H9 (cell line): ENCODE data around the gene CACNA1D. TPM values are rescaled to one million over a fixed set of nuclear protein-coding genes. Genes with fewer than 3 reads are reported as not detected.

Experiments
- DNase-seq: peaks from one replicate; pipeline ENCODE4 v3.0.0-alpha.2; 2017
- H2AFZ ChIP-seq: one replicate; pipeline ENCODE4 v1.6.1; 2013; ENCODE audit warnings: mild to moderate bottlenecking, low read length, control low read depth, moderate library complexity
- H2AK5ac ChIP-seq: 2 replicates; pipeline ENCODE4 v1.6.1; 2013; ENCODE audit warnings: low read length, control low read depth, mixed read lengths; ENCODE audit not compliant: insufficient read length
- H2BK120ac ChIP-seq: one replicate; pipeline ENCODE4 v1.6.1; 2013; ENCODE audit warnings: low read depth, mild to moderate bottlenecking, low read length, control low read depth, inconsistent platforms; ENCODE audit not compliant: poor library complexity, severe bottlenecking
- H2BK12ac ChIP-seq: 2 replicates; pipeline ENCODE4 v1.6.1; 2013; ENCODE audit warnings: low read length, control low read depth, mixed read lengths, low read depth; ENCODE audit not compliant: insufficient read length
- H2BK15ac ChIP-seq: 2 replicates; pipeline ENCODE4 v1.6.1; 2013; ENCODE audit warnings: low read depth, low read length, control low read depth
- H2BK20ac ChIP-seq: one replicate; pipeline ENCODE4 v1.6.1; 2013; ENCODE audit warnings: low read depth, mild to moderate bottlenecking, low read length, control low read depth, inconsistent platforms; ENCODE audit not compliant: poor library complexity, severe bottlenecking
- H2BK5ac ChIP-seq: 2 replicates; pipeline ENCODE4 v1.6.1; 2013; ENCODE audit warnings: low read length, control low read depth, mixed read lengths; ENCODE audit not compliant: insufficient read length
- H3K14ac ChIP-seq: 2 replicates; pipeline ENCODE4 v1.6.1; 2013; ENCODE audit warnings: low read length, control low read depth; ENCODE audit not compliant: insufficient read depth
- H3K18ac ChIP-seq: 2 replicates; pipeline ENCODE4 v1.6.1; 2013; ENCODE audit warnings: low read depth, mild to moderate bottlenecking, mixed read lengths, low read length, control low read depth; ENCODE audit not compliant: insufficient read length
- H3K23ac ChIP-seq: 2 replicates; pipeline ENCODE4 v1.6.1; 2013; ENCODE audit warnings: low read length, control low read depth, mixed read lengths, low read depth; ENCODE audit not compliant: insufficient read length
- H3K23me2 ChIP-seq: 2 replicates; pipeline ENCODE4 v1.6.1; 2013; ENCODE audit warnings: low read depth, mild to moderate bottlenecking, mixed read lengths, low read length, control low read depth; ENCODE audit not compliant: insufficient read length, poor library complexity, severe bottlenecking
- H3K27ac ChIP-seq: 2 replicates; pipeline ENCODE4 v1.5.1; 2013; ENCODE audit warnings: low read length, control low read depth, mixed read lengths, low read depth; ENCODE audit not compliant: insufficient read length
- H3K27me3 ChIP-seq: 2 replicates; pipeline ENCODE4 v1.6.1; 2013; ENCODE audit warnings: low read length, control low read depth, inconsistent platforms; ENCODE audit not compliant: insufficient read depth
- H3K4ac ChIP-seq: 2 replicates; pipeline ENCODE4 v1.6.1; 2013; ENCODE audit warnings: low read depth, mild to moderate bottlenecking, control low read depth, inconsistent platforms, low read length, moderate library complexity
- H3K4me1 ChIP-seq: 2 replicates; pipeline ENCODE4 v1.6.1; 2013; ENCODE audit warnings: low read length, control low read depth, inconsistent platforms; ENCODE audit not compliant: insufficient read depth
- H3K4me2 ChIP-seq: 2 replicates; pipeline ENCODE4 v1.6.1; 2013; ENCODE audit warnings: low read length, control low read depth, mixed read lengths; ENCODE audit not compliant: insufficient read length, insufficient read depth
- H3K56ac ChIP-seq: 2 replicates; pipeline ENCODE4 v1.6.1; 2013; ENCODE audit warnings: low read depth, mild to moderate bottlenecking, mixed read lengths, low read length, control low read depth; ENCODE audit not compliant: insufficient read length
- H3K79me1 ChIP-seq: 2 replicates; pipeline ENCODE4 v1.6.1; 2013; ENCODE audit warnings: low read depth, mild to moderate bottlenecking, moderate library complexity, low read length, control low read depth, inconsistent platforms; ENCODE audit not compliant: insufficient read depth, poor library complexity, severe bottlenecking
- H3K79me2 ChIP-seq: 2 replicates; pipeline ENCODE4 v1.6.1; 2013; ENCODE audit warnings: low read length, control low read depth, inconsistent platforms; ENCODE audit not compliant: insufficient read depth
- H3K9ac ChIP-seq: 2 replicates; pipeline ENCODE4 v1.6.1; 2013; ENCODE audit warnings: low read length, control low read depth, mixed read lengths; ENCODE audit not compliant: insufficient read length; ENCODE audit errors: extremely low read depth
- H3K9me3 ChIP-seq: one replicate; pipeline ENCODE4 v1.6.1; 2013; ENCODE audit warnings: low read depth, low read length, inconsistent platforms; ENCODE audit not compliant: control insufficient read depth
- H3T11ph ChIP-seq: one replicate; pipeline ENCODE4 v1.6.1; 2013; ENCODE audit warnings: mild to moderate bottlenecking, low read length, control low read depth, inconsistent platforms
- H4K20me1 ChIP-seq: one replicate; pipeline ENCODE4 v1.6.1; 2013; ENCODE audit not compliant: control insufficient read depth, insufficient read length, insufficient read depth
- H4K5ac ChIP-seq: 2 replicates; pipeline ENCODE4 v1.6.1; 2013; ENCODE audit warnings: low read depth, mild to moderate bottlenecking, mixed read lengths, low read length, control low read depth; ENCODE audit not compliant: insufficient read length
- H4K8ac ChIP-seq: replicated peaks from 2 replicates; pipeline ENCODE4 v1.6.1; 2013; ENCODE audit warnings: low read length, control low read depth, mixed read lengths, low read depth; ENCODE audit not compliant: insufficient read length
- H4K91ac ChIP-seq: 2 replicates; pipeline ENCODE4 v1.6.1; 2013; ENCODE audit warnings: low read depth, mild to moderate bottlenecking, moderate library complexity, mixed read lengths, low read length, control low read depth; ENCODE audit not compliant: insufficient read length
- H3K27ac Mint-ChIP-seq, 3 experiments: 2 replicates in 2 of 3; 3 replicates in 1 of 3; pipeline ENCODE4 v1.8.0; 2020 to 2021; ENCODE audit warnings: mixed read lengths in 3 of 3, mild to moderate bottlenecking in 1 of 3, moderate library complexity in 1 of 3
- H3K27me3 Mint-ChIP-seq: 2 replicates; pipeline ENCODE4 v1.8.0; 2021; ENCODE audit warnings: low read depth, mild to moderate bottlenecking, moderate library complexity, mixed read lengths
- H3K36me3 Mint-ChIP-seq, 3 experiments: 2 replicates in 2 of 3; 3 replicates in 1 of 3; pipeline ENCODE4 v1.8.0; 2020 to 2021; ENCODE audit warnings: low read depth in 3 of 3, mixed read lengths in 3 of 3; ENCODE audit not compliant: insufficient read depth in 1 of 3
- H3K4me1 Mint-ChIP-seq, 2 experiments: 2 replicates each; pipeline ENCODE4 v1.8.0; 2020; ENCODE audit warnings: mixed read lengths in 2 of 2
- H3K4me3 Mint-ChIP-seq, 2 experiments: 2 replicates in 1 of 2; 3 replicates in 1 of 2; pipeline ENCODE4 v1.8.0; 2020 to 2021; ENCODE audit warnings: mild to moderate bottlenecking in 2 of 2, mixed read lengths in 2 of 2, moderate library complexity in 1 of 2
- H3K9me3 Mint-ChIP-seq, 2 experiments: 2 replicates in 1 of 2; 3 replicates in 1 of 2; pipeline ENCODE4 v1.8.0; 2020; ENCODE audit warnings: mild to moderate bottlenecking in 2 of 2, mixed read lengths in 2 of 2, moderate library complexity in 1 of 2
- WGBS: extraction: QIAGEN DNeasy Blood & Tissue Kit; methylation state at CpG from one replicate; pipeline ENCODE4 v1.1.7; 2013; ENCODE audit warnings: missing lambda C conversion rate, low lambda C conversion rate, mixed read lengths; ENCODE audit not compliant: insufficient read length; ENCODE audit errors: extremely low coverage; 5-methylcytosine and 5-hydroxymethylcytosine counted together
- total RNA-seq: library from RNA; stranded (reverse); gene quantifications from 2 replicates; pipeline ENCODE4 v1.2.1, GENCODE V29; 2021
- TF ChIP-seq, protein P1 (sequence below): fragments of 200-600 bp; sonication (generic); conservative IDR thresholded peaks from 3 replicates; pipeline ENCODE4 v1.8.0; 2021; ENCODE audit warnings: antibody characterized with exemption, mild to moderate bottlenecking

The CACNA1D gene
- total RNA-seq, 1 experiment from 2014 or later, result 3.5 TPM

DNA sequence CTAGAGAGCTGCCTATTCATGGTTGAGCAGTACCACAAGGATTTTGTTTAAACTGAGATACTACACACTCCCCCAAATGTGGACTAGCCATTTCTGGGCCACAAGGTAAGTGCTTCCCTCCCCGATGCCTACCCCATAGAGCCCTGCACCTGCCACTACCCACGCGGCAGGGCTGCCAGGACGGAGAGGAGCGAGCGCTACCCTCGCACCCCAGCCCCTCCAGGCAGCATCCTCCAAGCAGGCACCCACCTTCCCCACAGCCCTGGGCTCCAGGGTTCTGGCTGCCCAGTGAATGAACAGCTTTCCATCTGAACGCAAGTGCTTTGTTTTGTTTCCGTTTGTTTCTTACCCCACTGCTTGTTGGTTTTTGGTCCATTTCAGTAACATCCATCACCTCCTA lies 292.6 kb downstream of the CACNA1D start:
- TF ChIP-seq, protein P1, sequence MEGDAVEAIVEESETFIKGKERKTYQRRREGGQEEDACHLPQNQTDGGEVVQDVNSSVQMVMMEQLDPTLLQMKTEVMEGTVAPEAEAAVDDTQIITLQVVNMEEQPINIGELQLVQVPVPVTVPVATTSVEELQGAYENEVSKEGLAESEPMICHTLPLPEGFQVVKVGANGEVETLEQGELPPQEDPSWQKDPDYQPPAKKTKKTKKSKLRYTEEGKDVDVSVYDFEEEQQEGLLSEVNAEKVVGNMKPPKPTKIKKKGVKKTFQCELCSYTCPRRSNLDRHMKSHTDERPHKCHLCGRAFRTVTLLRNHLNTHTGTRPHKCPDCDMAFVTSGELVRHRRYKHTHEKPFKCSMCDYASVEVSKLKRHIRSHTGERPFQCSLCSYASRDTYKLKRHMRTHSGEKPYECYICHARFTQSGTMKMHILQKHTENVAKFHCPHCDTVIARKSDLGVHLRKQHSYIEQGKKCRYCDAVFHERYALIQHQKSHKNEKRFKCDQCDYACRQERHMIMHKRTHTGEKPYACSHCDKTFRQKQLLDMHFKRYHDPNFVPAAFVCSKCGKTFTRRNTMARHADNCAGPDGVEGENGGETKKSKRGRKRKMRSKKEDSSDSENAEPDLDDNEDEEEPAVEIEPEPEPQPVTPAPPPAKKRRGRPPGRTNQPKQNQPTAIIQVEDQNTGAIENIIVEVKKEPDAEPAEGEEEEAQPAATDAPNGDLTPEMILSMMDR, result no peak
- no CpG with 5 or more reads among the region's 9 CpGs for WGBS
- no peak overlapping the region for H3K4me3 Mint-ChIP-seq

More for the DNA sequence above, 292.6 kb downstream of the CACNA1D start:
- Histone ChIP-seq H3K23me2 (no peaks in the 10 kb centered on the region), H3K23ac (no peak overlapping the region), H3K4ac (no peak overlapping the region), H3T11ph (no peak overlapping the region), H3K18ac (no peak overlapping the region), H4K8ac (no peak overlapping the region), H2BK5ac (no peak overlapping the region), H2AFZ (no peak overlapping the region), H3K79me1 (no peaks in the 10 kb centered on the region), H4K91ac (no peak overlapping the region), H4K20me1 (no peaks in the 10 kb centered on the region), H3K9ac (no peak overlapping the region), H3K79me2 (no peaks in the 10 kb centered on the region), H3K4me2 (no peak overlapping the region), H3K14ac (no peak overlapping the region; the same call in 1 of the 2 replicates), H2BK20ac (no peak overlapping the region), H4K5ac (no peak overlapping the region), H2BK12ac (no peak overlapping the region), H3K56ac (no peak overlapping the region), H3K27ac (no peak overlapping the region), H3K27me3 (no peaks in the 10 kb centered on the region), H3K9me3 (no peaks in the 10 kb centered on the region), H2AK5ac (no peak overlapping the region), H3K4me1 (no peaks in the 10 kb centered on the region), H2BK120ac (no peak overlapping the region), H2BK15ac (no peak overlapping the region)
- peaks cover 8 to 16% of the 10 kb centered on the region in 2 experiments for H3K4me1 Mint-ChIP-seq
- no peaks in the 10 kb centered on the region for H3K9me3 Mint-ChIP-seq
- no peaks in the 10 kb centered on the region for H3K36me3 Mint-ChIP-seq
- no peak for DNase-seq
- H3K27me3 Mint-ChIP-seq, result peaks cover 3% of the 10 kb centered on the region; the same call in 1 of the 2 replicates
- H3K27ac Mint-ChIP-seq, result no peak overlapping the region; a peak in 1 of 7 replicates
